GM18505 (cell line): ENCODE results near the gene CAMKK1.
A peak's percentile ranks its signal among the peaks of the same experiment; 100 is the strongest.

Source experiments
- ATAC-seq: cut with Tn5 transposase; IDR thresholded peaks from one replicate; pipeline ENCODE4 v1.9.1; 2021; ENCODE audit not compliant: unreplicated experiment
- POLR2A ChIP-seq: IDR thresholded peaks from 4 replicates; pipeline ENCODE4 v1.6.1; 2011; ENCODE audit warnings: borderline replicate concordance; ENCODE audit not compliant: insufficient read depth, insufficient read length; ENCODE audit errors: extremely low read depth

The CAMKK1 gene

DNA sequence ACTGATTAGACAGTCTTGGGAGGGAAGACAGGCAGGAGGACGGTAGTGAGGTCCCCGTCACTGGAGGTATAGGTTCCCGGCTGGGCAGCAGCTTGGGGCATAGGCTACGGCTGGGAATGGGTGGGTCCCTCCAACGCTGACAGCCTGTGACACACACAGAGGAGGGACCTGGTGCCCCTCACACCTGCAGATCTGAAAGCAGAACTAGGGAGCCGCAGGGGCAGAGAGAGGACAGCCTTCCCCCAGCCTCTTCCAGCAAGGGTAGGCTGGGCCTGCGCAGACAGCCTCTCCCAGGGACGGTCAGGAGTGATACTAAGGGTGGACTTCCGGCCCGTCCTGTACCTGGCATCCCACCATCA, 21.4 kb upstream of the CAMKK1 start:
- TF ChIP-seq POLR2A: peak; percentile 50
- peak; percentile 35 for ATAC-seq

DNA sequence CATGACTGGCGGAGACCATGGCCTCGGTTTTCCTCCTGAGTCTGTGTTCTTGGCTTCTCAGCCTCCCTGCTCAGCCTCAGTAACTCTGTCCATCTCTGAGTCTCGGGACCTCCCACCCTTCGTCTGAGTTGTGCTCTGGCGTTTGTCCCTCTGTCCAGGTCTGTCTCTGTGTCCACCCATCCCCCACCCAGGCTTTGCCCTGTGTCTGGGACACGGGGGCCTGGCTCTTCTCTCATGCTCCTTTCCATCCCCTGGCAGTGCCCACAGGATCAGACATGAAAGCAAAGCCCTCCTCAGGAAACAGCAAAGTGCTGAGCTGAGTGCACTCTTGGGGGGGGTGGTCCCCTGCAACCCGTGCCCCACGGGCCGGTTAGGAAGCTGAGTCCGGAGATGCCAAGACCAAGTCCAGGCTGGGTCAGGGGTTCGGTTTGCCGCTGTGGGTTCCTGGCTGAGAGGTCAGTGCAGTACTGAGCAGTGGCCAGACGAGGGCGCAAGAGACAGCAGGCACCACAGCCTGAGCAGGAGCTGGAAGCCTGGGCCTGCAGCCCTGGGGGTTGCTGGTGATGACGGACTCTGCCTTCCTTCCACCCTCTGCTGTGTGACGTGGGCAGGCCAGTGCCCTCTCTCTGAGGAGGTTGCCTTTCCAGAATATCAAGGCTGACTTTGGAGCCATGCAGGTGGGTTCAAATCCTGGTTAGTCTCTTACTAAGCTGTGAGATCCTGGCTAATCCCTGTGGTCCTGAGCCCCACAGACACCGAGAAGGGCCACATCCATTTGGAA, 20.9 kb upstream of the CAMKK1 start:
- peak; percentile 43 for ATAC-seq

DNA sequence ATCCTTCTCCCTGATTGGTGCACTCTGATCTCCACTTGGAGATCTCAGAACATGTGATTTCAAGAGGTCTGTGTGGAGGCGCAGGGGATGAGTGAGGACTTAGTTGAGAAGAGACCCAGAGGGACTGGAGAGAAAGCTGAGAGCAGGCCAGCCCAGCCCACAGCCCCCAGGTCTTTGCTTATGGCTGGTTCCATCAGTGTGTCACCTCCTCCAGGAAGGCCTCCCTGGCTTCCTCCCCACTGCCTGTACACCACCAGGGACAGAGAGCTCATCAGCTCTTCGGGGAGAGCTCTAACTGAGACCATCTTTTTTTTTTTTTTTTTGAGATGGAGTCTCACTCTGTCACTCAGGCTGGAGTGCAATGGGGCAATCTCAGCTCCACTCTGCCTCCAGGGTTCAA, 20.0 kb upstream of the CAMKK1 start:
- TF ChIP-seq POLR2A: no peak
- ATAC-seq: no peak

More for the DNA sequence above, 20.9 kb upstream of the CAMKK1 start:
- TF ChIP-seq POLR2A: no peak

DNA sequence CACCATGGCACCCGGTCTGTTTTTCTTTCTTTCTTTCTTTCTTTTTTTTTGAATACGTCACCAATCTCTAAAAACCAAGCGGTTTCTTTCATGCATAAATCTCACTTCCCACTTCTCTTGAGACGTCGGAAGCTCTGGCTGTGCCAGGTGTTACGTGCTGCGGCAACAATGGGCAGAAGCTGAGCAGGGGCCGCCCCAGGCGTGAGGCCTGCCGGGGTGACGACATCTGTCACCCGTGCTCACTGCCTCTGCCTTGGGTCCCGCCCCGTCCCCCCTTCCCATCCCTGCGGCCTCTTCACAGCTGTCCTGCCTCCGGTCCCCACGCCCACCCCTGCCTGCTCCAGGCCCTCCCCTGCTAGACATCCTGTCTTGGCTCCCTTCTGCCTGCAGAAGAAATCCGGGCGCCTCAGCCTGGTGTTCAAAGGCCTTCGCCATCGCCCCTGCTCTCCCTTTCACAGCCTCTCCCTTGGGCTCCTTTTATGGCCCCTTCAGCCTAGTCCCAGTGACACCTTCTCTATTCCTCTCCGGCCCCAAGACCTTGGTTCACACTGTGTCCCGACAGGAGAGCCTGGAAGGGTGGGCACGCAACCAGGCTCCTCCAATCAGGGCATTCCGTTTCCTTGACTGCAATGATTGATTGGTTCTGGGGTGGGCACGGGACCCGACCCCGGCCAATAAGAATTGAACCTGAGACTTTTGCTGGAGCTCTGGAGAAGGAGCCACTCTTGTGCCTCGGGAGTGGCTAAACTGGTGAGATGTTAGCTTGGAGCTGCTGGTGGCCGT, 18.6 kb upstream of the CAMKK1 start:
- peak; percentile 50 for ATAC-seq
- TF ChIP-seq POLR2A: peak; percentile 24

DNA sequence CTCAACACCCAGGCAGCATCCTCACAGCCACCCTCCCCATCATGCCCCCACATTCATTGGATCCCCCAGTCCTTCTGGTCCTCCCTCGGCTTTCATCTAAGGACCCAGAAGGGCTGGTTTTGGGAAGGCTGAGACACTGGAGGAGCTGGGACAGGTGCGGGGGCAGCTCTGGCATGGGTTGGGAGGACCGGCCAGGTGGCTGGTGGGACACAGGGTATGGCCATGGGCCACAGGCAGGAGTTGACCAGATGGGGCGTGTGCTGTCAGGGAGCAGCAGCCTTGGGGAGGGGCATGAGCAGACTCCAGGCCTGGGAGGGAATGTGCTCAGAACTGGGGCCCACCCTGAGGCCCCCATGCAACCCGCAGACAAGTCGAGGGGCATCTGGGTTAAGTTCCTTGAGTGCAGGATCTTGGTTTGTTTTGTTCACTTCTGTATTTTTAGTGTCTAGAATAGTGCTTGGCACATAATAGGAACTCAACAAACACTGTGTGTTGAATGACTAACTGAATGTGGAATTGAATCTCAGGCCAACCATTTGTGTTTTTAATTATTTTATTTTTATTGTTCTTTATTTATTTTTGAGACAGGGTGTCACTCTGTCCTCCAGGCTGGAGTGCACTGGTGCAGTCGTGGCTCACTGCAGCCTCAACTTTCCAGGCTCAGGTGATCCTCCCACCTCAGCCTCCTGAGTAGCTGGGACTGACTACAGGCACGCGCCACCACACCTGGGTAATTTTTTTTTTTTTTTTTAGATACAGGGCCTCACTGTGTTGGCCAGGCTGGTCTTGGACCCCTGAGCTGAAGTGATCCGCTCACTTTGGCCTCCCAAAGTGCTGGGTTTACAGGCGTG, 17.8 kb upstream of the CAMKK1 start:
- no peak for TF ChIP-seq POLR2A
- no peak for ATAC-seq

DNA sequence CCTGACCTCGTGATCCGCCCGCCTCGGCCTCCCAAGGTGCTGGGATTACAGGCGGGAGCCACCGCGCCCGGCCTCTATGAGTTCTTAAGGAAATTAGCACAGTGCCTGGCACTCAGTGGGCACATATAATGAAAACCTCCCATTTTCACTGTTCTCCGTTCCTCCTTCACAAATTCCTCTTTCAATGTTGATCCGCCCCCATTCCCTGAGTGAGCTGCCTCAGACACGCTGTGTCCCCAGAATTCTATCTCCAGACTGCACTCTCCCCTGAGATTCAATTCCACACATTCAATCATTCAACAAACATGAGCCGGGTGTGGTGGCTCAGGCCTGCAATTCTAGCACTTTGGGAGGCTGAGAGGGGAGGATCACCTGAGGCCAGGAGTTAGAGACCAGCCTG, 16.4 kb upstream of the CAMKK1 start:
- ATAC-seq: no peak
- TF ChIP-seq POLR2A: no peak

DNA sequence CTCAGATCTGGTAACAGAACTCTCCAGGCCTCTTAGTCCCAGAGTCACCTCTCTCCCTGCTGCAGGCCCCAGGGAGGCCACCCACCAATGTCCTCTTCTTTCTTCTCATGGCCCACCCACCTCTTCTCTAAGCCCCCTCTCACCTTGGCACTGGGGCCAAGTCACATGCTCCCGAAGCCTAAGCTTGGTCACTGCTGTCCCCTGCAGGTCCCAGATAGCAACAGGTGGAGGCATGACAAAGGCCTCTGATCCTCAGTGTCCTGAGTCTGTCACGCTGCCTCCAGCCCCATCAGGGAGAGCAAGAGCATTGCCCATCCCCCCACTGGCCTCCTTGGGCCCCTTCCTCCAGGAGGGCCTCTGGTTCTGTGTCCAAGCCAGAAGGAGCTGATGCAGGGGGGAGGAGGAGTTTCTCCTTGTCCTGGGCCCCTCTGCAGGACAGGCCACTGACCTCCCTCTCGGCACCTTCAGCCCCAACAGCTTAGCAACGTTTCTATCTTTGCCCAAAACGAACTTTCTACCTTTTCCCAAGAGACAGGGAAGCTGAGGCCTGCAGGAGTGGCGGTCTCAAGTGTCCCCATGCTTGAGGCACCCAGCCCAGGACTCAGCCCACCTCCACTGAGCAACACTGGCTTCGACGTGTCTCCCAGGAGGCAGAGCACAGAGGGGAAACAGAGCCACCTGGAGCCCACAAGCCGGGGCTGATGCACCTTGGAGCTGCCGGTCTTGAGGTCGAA, 14.8 kb upstream of the CAMKK1 start:
- no peak for TF ChIP-seq POLR2A
- ATAC-seq: no peak

DNA sequence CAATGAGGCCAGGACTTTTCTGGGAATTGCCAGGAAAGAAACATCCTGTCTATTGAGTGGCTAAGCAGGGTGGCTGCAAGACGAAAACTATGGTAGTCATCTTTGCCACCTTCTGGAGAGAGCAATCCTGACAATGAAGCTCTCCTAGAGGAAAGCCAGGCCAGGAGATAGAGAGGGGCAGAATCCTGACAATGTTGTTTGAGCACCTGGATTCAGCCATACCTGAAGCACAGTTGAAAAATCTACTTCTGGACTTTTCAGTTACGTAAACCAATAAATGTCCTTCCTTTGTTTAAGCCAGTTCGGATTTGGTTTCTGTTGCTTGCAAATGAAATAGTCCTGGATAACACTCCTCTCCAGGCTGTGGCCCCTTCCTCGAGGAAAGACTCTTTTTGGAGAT, 14.0 kb upstream of the CAMKK1 start:
- TF ChIP-seq POLR2A: no peak
- no peak for ATAC-seq

DNA sequence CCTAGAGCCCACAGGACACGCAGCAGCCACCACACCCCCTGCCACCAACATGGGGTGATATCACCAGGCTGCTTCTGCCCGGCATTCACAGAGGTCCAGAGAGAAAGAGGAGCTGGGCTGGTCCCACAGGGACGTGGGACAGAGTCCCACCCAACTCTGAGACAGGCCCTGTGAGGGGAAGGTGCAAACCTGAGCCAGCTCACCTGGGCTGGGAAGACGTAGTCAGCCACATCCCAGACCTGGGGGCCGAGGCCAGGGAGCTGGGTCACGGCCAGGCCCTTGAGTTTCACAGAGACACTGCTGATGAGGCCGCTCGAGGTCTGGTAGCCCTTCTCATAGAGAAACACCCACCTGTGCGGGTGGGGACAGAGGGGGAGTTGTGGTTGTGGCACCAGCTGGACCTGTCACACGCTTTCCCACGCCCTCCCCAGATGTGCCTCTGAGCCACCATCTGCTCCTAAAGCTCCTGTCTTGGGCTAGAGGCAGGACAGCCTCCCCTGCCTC, 12.2 kb upstream of the CAMKK1 start:
- no peak for TF ChIP-seq POLR2A

DNA sequence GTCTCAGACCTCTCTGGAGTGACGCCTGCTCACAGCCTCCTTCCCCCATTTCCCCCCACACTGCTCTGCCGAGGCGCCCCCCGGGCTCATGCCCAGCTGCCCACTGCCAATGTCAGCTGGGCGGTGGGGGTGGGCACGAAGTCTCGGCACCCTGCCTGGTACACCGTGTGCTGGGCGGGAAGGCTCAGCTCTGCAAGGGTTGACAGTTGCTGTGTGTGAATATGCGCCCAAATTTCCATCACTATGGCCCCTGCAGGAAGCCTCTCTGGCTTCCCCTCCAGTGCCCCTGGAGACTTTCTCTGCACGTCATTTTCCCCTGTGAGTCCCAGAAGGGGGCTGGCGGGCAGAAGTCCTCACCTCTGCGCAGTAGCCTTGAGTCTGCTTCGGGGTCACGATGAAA, 11.6 kb upstream of the CAMKK1 start:
- ATAC-seq: no peak
- no peak for TF ChIP-seq POLR2A

More for the DNA sequence above, 12.2 kb upstream of the CAMKK1 start:
- no peak for ATAC-seq

DNA sequence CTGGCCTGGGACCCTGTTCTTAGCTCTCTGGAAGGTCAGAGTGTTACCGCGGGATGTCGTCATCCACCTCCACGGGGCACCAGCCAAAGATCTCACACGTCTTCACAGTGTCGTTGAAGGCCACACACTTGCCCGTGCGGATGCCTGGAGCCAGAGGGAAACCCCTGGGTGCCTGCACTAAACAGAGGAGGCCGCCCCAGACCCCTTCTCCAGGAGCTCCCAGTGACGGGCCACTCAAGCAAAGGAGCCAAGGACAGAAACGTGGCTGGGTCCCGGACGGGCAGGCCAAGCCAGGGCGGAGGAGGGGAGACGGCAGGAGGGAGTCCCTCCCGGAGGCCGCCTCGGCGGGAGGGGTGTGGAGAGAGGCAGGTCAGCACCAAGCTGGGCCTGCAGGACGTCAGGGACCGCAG, 11.0 kb upstream of the CAMKK1 start:
- ATAC-seq: no peak

DNA sequence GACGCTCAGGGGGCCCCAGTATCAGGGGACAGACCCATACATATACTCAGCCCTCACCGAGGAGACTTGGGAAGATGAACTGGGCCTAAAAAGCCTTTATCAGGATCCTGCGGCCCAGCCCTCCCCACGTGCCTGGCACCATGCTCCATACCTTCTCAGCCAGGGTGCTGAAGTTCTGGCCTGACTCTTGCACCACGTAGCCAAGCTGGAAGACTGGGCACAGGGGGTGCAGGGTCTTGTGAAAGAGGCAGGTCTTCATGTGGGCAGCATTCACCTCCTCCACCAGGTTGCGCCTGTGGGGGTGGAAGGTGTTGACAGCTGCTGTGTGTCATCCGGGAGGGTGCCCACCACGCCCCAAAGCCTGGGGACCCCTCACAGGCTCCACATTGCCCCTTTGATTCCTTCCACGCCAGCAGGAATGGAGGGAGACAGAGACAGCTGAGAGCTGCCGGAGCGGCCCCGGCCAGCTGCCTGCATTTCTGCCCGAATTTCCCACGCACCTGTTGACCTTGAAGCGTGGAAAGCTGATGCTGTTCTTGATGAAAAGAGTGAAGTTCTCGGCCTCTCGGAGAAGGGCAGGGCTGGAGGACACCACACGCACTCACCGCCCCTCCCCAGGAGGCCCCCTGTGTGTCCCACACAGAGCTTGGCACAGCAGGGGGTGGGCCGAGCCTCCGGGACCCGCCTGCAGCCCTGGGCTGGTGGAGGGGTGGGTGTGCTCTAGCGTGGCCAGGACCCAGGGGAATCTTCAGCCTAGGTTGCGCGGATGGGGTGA, 10.4 kb upstream of the CAMKK1 start:
- ATAC-seq: no peak
- no peak for TF ChIP-seq POLR2A

More for the DNA sequence above, 11.0 kb upstream of the CAMKK1 start:
- no peak for TF ChIP-seq POLR2A

DNA sequence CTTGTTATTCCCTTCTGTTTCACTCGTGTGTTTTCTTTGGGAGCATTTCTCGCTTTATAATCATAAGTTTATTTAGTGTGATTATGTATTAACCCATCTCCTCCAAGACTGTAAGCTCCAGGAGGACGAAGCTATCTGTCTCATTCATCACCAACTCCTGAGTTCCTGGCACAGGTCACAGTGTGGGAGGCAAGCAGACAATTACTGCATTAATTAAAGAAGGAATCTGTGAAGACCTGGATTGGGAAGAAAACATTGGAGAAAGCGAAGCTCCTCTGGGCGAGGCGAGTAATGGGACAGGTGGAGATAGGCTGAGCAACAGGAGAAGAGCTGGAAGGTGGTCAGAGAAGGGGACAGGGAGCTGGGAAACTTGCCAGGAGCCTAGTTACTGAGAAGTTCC, 7.8 kb upstream of the CAMKK1 start:
- no peak for TF ChIP-seq POLR2A
- ATAC-seq: no peak

DNA sequence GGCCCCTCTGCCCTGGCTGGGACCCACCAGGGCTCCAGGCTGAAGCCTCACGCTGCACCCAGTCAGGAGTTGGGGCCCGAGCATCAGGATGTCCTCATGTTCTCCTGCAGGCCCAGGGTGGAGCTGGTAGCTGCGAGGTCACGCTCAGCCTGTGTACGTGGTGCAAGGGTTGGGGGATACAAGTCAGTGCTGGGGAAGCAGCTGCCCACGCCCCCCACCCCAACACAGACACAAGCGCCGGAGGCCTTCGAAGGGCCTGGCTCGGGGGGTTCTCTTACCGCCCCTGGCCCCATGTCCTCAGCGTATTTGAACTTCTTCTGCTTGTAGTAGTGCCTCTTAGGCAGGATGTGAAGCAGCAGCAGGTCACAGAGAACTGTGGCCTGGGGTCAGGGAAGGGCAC, 4.9 kb upstream of the CAMKK1 start:
- no peak for ATAC-seq
- TF ChIP-seq POLR2A: no peak
